GM12878 (cell line): Measurements from ENCODE around the gene WARS2. TPM values are rescaled to one million over a fixed set of nuclear protein-coding genes. Genes with fewer than 3 reads are reported as not detected.

Source experiments
- ATAC-seq: fragments of 200-7000 bp; cut with Tn5 transposase; 3 replicates; pipeline ENCODE4 v1.9.1; 2020; ENCODE audit warnings: mild to moderate bottlenecking, moderate library complexity
- BruUV-seq: library from RNA; stranded (reverse); fragments of 400-500 nt; replicated peaks from 2 replicates; lab custom pipeline; 2021; lab: Mats Ljungman, UMichigan
- CTCF ChIA-PET: fragments of 300-600 bp; sonication (Branson Sonifier 250); formaldehyde crosslinking; extraction: SDS; loops from one replicate; lab custom pipeline; 2021; ENCODE audit warnings: inconsistent platforms; lab: Yijun Ruan, JAX
- POLR2A ChIA-PET: fragments of 350-600 bp; formaldehyde crosslinking; extraction: SDS; loops from one replicate; lab custom pipeline; 2021; ENCODE audit warnings: inconsistent platforms; lab: Charles Lee
- RAD21 ChIA-PET: fragments of 300-600 bp; sonication (Branson Sonifier 250); formaldehyde crosslinking; loops from one replicate; lab custom pipeline; 2023; ENCODE audit warnings: antibody characterized with exemption; ENCODE audit not compliant: unreplicated experiment; lab: Charles Lee
- SMC1A ChIA-PET: fragments of 300-600 bp; sonication (Branson Sonifier 250); formaldehyde crosslinking; loops from one replicate; lab custom pipeline; 2023; ENCODE audit not compliant: unreplicated experiment, uncharacterized antibody; lab: Charles Lee
- DNase-seq: peaks from one replicate; pipeline ENCODE4 v3.0.0-alpha.2; 2011; ENCODE audit warnings: low read depth, low spot score
- FAIRE-seq: peaks from 3 replicates; lab custom pipeline; 2011; peaks lifted over from hg19 to GRCh38; lab: Jason Lieb, UNC
- H2AFZ ChIP-seq: 2 replicates; pipeline ENCODE4 v1.6.0; 2011; ENCODE audit warnings: low read depth, low read length, control low read depth; ENCODE audit not compliant: control insufficient read depth
- H3K27ac ChIP-seq: 2 replicates; pipeline ENCODE4 v1.5.1; 2011; ENCODE audit warnings: control low read depth; ENCODE audit not compliant: control insufficient read depth, insufficient read depth
- H3K27me3 ChIP-seq, 2 experiments: replicated peaks in 1 of 2; 2 replicates each; pipeline versions ENCODE4 v1.6.0 to v1.6.1; 2011; ENCODE audit warnings: low read length in 1 of 2; ENCODE audit not compliant: control insufficient read depth in 2 of 2, insufficient read depth in 2 of 2
- H3K36me3 ChIP-seq, 2 experiments: 2 replicates each; pipeline ENCODE4 v1.5.1; 2011; ENCODE audit warnings: low read length in 1 of 2; ENCODE audit not compliant: control insufficient read depth in 2 of 2, insufficient read depth in 2 of 2
- H3K4me1 ChIP-seq: 2 replicates; pipeline ENCODE4 v1.6.1; 2011; ENCODE audit warnings: mild to moderate bottlenecking, low read length, moderate library complexity, mixed read lengths; ENCODE audit not compliant: control insufficient read depth, insufficient read depth
- H3K4me2 ChIP-seq: 2 replicates; pipeline ENCODE4 v1.6.0; 2011; ENCODE audit warnings: control low read depth; ENCODE audit not compliant: control insufficient read depth, insufficient read depth
- H3K4me3 ChIP-seq: fragments of 200-600 bp; sonication (generic); 2 replicates; pipeline ENCODE4 v1.5.1; 2016
- H3K79me2 ChIP-seq: 2 replicates; pipeline ENCODE4 v1.6.0; 2011; ENCODE audit warnings: low read length; ENCODE audit not compliant: control insufficient read depth, insufficient read depth
- H3K9ac ChIP-seq: 2 replicates; pipeline ENCODE4 v1.8.0; 2011; ENCODE audit warnings: low read length, control low read depth, mixed read lengths; ENCODE audit not compliant: control insufficient read depth, insufficient read depth
- H3K9me3 ChIP-seq: replicated peaks from 3 replicates; pipeline ENCODE4 v1.5.1; 2011; ENCODE audit warnings: mild to moderate bottlenecking, low read length; ENCODE audit not compliant: control insufficient read depth, insufficient read depth
- H4K20me1 ChIP-seq: 2 replicates; pipeline ENCODE4 v1.6.0; 2011; ENCODE audit not compliant: control insufficient read depth, insufficient read depth
- CBX3 ChIP-seq: fragments of 200-600 bp; sonication (generic); IDR thresholded peaks from 2 replicates; pipeline ENCODE4 v1.6.1; 2016; ENCODE audit warnings: low read depth, borderline replicate concordance
- EED ChIP-seq: sonication (generic); IDR thresholded peaks from 2 replicates; pipeline ENCODE4 v1.6.1; 2016; ENCODE audit warnings: antibody characterized with exemption, low read depth
- ETV6 ChIP-seq, 2 experiments: fragments of 450-650 bp in 1 of 2; IDR thresholded peaks in 1 of 2; conservative IDR thresholded peaks in 1 of 2; 2 replicates each; pipeline ENCODE4 v1.6.1; 2014; ENCODE audit warnings: antibody characterized with exemption in 1 of 2, borderline replicate concordance in 1 of 2, low read depth in 1 of 2, mild to moderate bottlenecking in 1 of 2, moderate library complexity in 1 of 2
- EZH2 ChIP-seq: IDR thresholded peaks from 2 replicates; pipeline ENCODE4 v1.6.1; 2012; ENCODE audit warnings: low read depth, mild to moderate bottlenecking, control low read depth, inconsistent platforms, low read length, borderline replicate concordance; ENCODE audit not compliant: control insufficient read depth
- GATAD2B ChIP-seq: fragments of 450-650 bp; conservative IDR thresholded peaks from 2 replicates; pipeline ENCODE4 v1.6.1; 2017; ENCODE audit warnings: low read depth, mild to moderate bottlenecking, moderate library complexity
- JUND ChIP-seq: IDR thresholded peaks from 2 replicates; pipeline ENCODE4 v1.6.1; 2012; ENCODE audit warnings: low read depth, mild to moderate bottlenecking, low read length, improper control_type of control experiment, moderate library complexity
- MTA2 ChIP-seq: fragments of 450-650 bp; IDR thresholded peaks from 2 replicates; pipeline ENCODE4 v1.6.1; 2016; ENCODE audit warnings: low read depth, mild to moderate bottlenecking, moderate library complexity
- MYC ChIP-seq: IDR thresholded peaks from 2 replicates; pipeline ENCODE4 v1.6.1; 2011; ENCODE audit warnings: mild to moderate bottlenecking, low read length, moderate library complexity, inconsistent platforms; ENCODE audit not compliant: insufficient read depth, insufficient replicate concordance, insufficient read length, severe bottlenecking
- NFYA ChIP-seq: IDR thresholded peaks from 2 replicates; pipeline ENCODE4 v1.6.1; 2011; ENCODE audit warnings: low read depth, mild to moderate bottlenecking, low read length, improper control_type of control experiment, borderline replicate concordance
- RUNX3 ChIP-seq: IDR thresholded peaks from 2 replicates; pipeline ENCODE4 v1.6.1; 2012; ENCODE audit warnings: low read length, inconsistent platforms
- STAT1 ChIP-seq: fragments of 450-650 bp; conservative IDR thresholded peaks from 2 replicates; pipeline ENCODE4 v1.6.1; 2014; ENCODE audit warnings: antibody characterized with exemption, mild to moderate bottlenecking
- SUPT20H ChIP-seq: IDR thresholded peaks from 2 replicates; pipeline ENCODE4 v1.6.1; 2011; ENCODE audit warnings: low read depth, mild to moderate bottlenecking, low read length, moderate library complexity, borderline replicate concordance; ENCODE audit not compliant: control insufficient read depth
- TARDBP ChIP-seq: IDR thresholded peaks from 2 replicates; pipeline ENCODE4 v1.6.1; 2016; ENCODE audit warnings: borderline replicate concordance
- ZNF24 ChIP-seq: fragments of 450-650 bp; IDR thresholded peaks from 2 replicates; pipeline ENCODE4 v1.6.1; 2017; ENCODE audit warnings: antibody characterized with exemption, mild to moderate bottlenecking
- WGBS: methylation state at CpG from one replicate; pipeline ENCODE4 v1.1.6; 2016; ENCODE audit warnings: low lambda C conversion rate; ENCODE audit not compliant: insufficient replicate concordance, insufficient coverage; ENCODE audit errors: missing lambda C conversion rate; 5-methylcytosine and 5-hydroxymethylcytosine counted together
- in situ Hi-C: fragments of 300-500 bp; cut with MboI; formaldehyde crosslinking; loops from 9 replicates; pipeline ENCODE4 v1.14.3; 2018; ENCODE audit warnings: mixed read lengths
- intact Hi-C: fragments of 100-400 bp; cut with micrococcal nuclease; formaldehyde crosslinking; loops from one replicate; pipeline ENCODE4 v1.14.2; 2022; ENCODE audit not compliant: unreplicated experiment
- polyA plus RNA-seq, 11 experiments: library from polyadenylated mRNA; depleted of rRNA in 4 of 11; unstranded in 6 of 11; stranded (reverse) in 5 of 11; fragments of >200 nt; fragmentation: Nextera tagmentation in 4 of 11; fragmentation: Illumina TruSeq in 1 of 11; extraction: Ambion mirVana in 4 of 11; extraction: Trizol in 1 of 11; gene quantifications; 1 replicate in 1 of 11; 2 replicates in 10 of 11; pipeline versions ENCODE4 v1.2.1 to v1.2.3, GENCODE V29; 2011 to 2016; ENCODE audit warnings: inconsistent platforms in 2 of 11, missing spikeins in 2 of 11, low read depth in 1 of 11
- total RNA-seq, 4 experiments: library from RNA; depleted of rRNA in 3 of 4; stranded (reverse); fragments of >200 nt in 3 of 4; fragmentation: Illumina TruSeq in 1 of 4; extraction: Trizol in 1 of 4; gene quantifications; 2 replicates each; pipeline versions ENCODE4 v1.2.1 to v1.2.3, GENCODE V29; 2013 to 2021
- TF ChIP-seq, protein P1 (sequence below): fragments of 450-650 bp; conservative IDR thresholded peaks from 2 replicates; pipeline ENCODE4 v1.6.1; 2017; ENCODE audit warnings: mild to moderate bottlenecking, moderate library complexity
- TF ChIP-seq, protein P2 (sequence below): fragments of 450-650 bp; IDR thresholded peaks from 2 replicates; pipeline ENCODE4 v1.6.1; 2017; ENCODE audit warnings: mild to moderate bottlenecking, moderate library complexity
- TF ChIP-seq, protein P3 (sequence below): IDR thresholded peaks from 2 replicates; pipeline ENCODE4 v1.6.1; 2011; ENCODE audit warnings: low read depth, mild to moderate bottlenecking, low read length, moderate library complexity, borderline replicate concordance; ENCODE audit errors: extremely low read depth

WARS2 gene
- total and polyA plus RNA-seq, 10 of the 15 experiments (the other 5 are each of a cell fraction or from before 2014, with no cell fraction given): 5.5 to 22.2 (median 14.4) TPM

DNA sequence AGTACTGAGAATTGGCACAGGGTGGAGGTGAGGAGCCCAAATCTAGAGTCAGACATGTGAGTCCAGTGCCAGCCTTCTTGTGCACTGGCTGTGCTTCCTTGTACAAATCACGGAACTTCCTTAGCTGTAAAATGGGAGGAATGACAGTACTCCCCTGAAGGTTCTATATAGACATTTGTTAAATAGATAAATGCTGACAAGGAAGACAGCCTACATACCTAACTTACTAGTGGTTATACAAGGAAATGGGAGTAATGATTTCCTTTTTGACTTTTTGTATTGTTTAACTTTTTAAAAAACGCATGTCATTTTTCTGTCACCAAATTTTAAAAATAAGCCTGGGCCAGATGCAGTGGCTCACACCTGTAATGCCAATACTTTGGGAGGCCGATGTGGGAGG, 50.2 kb downstream of the WARS2 start:
- 98% methylated on average over 3 of the region's 3 CpGs for WGBS
- ChIA-PET RAD21 (no interaction called here), POLR2A (no interaction called here)

More for the DNA sequence above, 50.2 kb downstream of the WARS2 start:
- intact Hi-C loops: no loop called here
- H3K9ac ChIP-seq: no peak overlapping the region
- ATAC-seq (no peak), FAIRE-seq (no peak)
- H2AFZ ChIP-seq: no peak overlapping the region
- H3K4me2 ChIP-seq: no peak overlapping the region
- no peaks in the 10 kb centered on the region for H3K79me2 ChIP-seq
- no peaks in the 10 kb centered on the region for H4K20me1 ChIP-seq
- no peak overlapping the region for H3K27ac ChIP-seq
- CTCF ChIA-PET: no interaction called here
- TF ChIP-seq, protein P1, sequence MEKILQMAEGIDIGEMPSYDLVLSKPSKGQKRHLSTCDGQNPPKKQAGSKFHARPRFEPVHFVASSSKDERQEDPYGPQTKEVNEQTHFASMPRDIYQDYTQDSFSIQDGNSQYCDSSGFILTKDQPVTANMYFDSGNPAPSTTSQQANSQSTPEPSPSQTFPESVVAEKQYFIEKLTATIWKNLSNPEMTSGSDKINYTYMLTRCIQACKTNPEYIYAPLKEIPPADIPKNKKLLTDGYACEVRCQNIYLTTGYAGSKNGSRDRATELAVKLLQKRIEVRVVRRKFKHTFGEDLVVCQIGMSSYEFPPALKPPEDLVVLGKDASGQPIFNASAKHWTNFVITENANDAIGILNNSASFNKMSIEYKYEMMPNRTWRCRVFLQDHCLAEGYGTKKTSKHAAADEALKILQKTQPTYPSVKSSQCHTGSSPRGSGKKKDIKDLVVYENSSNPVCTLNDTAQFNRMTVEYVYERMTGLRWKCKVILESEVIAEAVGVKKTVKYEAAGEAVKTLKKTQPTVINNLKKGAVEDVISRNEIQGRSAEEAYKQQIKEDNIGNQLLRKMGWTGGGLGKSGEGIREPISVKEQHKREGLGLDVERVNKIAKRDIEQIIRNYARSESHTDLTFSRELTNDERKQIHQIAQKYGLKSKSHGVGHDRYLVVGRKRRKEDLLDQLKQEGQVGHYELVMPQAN: no peak
- TF ChIP-seq ZNF24: no peak
- TF ChIP-seq EZH2: no peak
- TF ChIP-seq, protein P2, sequence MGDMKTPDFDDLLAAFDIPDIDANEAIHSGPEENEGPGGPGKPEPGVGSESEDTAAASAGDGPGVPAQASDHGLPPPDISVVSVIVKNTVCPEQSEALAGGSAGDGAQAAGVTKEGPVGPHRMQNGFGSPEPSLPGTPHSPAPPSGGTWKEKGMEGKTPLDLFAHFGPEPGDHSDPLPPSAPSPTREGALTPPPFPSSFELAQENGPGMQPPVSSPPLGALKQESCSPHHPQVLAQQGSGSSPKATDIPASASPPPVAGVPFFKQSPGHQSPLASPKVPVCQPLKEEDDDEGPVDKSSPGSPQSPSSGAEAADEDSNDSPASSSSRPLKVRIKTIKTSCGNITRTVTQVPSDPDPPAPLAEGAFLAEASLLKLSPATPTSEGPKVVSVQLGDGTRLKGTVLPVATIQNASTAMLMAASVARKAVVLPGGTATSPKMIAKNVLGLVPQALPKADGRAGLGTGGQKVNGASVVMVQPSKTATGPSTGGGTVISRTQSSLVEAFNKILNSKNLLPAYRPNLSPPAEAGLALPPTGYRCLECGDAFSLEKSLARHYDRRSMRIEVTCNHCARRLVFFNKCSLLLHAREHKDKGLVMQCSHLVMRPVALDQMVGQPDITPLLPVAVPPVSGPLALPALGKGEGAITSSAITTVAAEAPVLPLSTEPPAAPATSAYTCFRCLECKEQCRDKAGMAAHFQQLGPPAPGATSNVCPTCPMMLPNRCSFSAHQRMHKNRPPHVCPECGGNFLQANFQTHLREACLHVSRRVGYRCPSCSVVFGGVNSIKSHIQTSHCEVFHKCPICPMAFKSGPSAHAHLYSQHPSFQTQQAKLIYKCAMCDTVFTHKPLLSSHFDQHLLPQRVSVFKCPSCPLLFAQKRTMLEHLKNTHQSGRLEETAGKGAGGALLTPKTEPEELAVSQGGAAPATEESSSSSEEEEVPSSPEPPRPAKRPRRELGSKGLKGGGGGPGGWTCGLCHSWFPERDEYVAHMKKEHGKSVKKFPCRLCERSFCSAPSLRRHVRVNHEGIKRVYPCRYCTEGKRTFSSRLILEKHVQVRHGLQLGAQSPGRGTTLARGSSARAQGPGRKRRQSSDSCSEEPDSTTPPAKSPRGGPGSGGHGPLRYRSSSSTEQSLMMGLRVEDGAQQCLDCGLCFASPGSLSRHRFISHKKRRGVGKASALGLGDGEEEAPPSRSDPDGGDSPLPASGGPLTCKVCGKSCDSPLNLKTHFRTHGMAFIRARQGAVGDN: no peak
- no peak for TF ChIP-seq STAT1
- TF ChIP-seq MTA2: no peak
- TF ChIP-seq NFYA: no peak
- no peak for TF ChIP-seq GATAD2B
- no peak for TF ChIP-seq RUNX3
- TF ChIP-seq TARDBP: no peak
- no peak for TF ChIP-seq MYC
- TF ChIP-seq EED: no peak
- TF ChIP-seq ETV6 (conservative IDR thresholded peaks at IDR 0.05 in 1 of 2, IDR thresholded peaks at IDR 0.05 in 1 of 2; ENCODE audit: borderline replicate concordance in 1 of 2, low read depth in 1 of 2): no peak
- TF ChIP-seq SUPT20H: no peak
- TF ChIP-seq, protein P3, sequence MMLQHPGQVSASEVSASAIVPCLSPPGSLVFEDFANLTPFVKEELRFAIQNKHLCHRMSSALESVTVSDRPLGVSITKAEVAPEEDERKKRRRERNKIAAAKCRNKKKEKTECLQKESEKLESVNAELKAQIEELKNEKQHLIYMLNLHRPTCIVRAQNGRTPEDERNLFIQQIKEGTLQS: no peak
- no peak for TF ChIP-seq JUND
- TF ChIP-seq CBX3: no peak
- TF ChIP-seq, all 136 proteins: peak for 0
- Histone ChIP-seq H3K4me3 (no peak overlapping the region), H3K27me3 (no peaks in the 10 kb centered on the region), H3K4me1 (no peaks in the 10 kb centered on the region), H3K9me3 (no peaks in the 10 kb centered on the region; the same call in 2 of the 3 replicates), H3K36me3 (no peaks in the 10 kb centered on the region)
- SMC1A ChIA-PET: no interaction called here
- BruUV-seq: no TSS peak
- in situ Hi-C loops: no loop called here
- no peak for DNase-seq
